ENCODE data around the gene MGAT4C.

DNA sequence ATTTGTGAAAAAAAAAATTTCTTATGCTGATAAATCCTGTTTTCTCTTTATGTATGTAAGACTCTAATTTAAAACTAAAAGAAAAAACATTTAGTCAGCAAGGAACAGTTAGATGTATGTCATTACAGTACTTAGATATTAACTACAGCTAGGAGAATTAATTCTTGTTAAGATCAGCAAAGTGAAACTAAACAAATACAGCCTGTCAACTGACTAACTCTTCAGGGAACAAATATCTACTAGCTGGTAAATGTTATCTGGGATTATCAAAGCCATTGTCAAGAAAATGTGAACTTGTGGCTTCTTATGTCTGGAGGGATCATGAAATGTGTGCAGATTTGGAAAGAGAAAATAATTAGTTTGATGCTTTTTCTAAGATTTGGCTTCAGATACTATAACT lies 27.5 kb downstream of the MGAT4C start:
- no peak for TF ChIP-seq POLR2A (IDR thresholded peaks at IDR 0.05)
- TF ChIP-seq, protein P1, sequence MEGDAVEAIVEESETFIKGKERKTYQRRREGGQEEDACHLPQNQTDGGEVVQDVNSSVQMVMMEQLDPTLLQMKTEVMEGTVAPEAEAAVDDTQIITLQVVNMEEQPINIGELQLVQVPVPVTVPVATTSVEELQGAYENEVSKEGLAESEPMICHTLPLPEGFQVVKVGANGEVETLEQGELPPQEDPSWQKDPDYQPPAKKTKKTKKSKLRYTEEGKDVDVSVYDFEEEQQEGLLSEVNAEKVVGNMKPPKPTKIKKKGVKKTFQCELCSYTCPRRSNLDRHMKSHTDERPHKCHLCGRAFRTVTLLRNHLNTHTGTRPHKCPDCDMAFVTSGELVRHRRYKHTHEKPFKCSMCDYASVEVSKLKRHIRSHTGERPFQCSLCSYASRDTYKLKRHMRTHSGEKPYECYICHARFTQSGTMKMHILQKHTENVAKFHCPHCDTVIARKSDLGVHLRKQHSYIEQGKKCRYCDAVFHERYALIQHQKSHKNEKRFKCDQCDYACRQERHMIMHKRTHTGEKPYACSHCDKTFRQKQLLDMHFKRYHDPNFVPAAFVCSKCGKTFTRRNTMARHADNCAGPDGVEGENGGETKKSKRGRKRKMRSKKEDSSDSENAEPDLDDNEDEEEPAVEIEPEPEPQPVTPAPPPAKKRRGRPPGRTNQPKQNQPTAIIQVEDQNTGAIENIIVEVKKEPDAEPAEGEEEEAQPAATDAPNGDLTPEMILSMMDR (IDR thresholded peaks at IDR 0.05): no peak
